Measurements from ENCODE around the gene PPIL1.
"Not testable (repeated sequence)": the region's sequence is repeated elsewhere in the genome, so short reads cannot be mapped to it uniquely, and the experiment has no call there.

Gene PPIL1

GRCh38 chr6:36817176-36817817 lies 57.3 kb downstream of the PPIL1 start:
- DNase-seq (ENCODE audit: low read depth in 2 of 2), result no peak

- no peak for DNase-seq (ENCODE audit: low read depth in 2 of 2)
These were observed 58.5 kb downstream of the PPIL1 start for GRCh38 chr6:36815962-36816735.

GRCh38 chr6:36814249-36814648 lies 60.4 kb downstream of the PPIL1 start:
- no peak for DNase-seq (ENCODE audit: low read depth in 2 of 2)

- no peak for DNase-seq (ENCODE audit: low read depth in 2 of 2)
These were observed 61.1 kb downstream of the PPIL1 start for GRCh38 chr6:36813526-36813925.

- not testable (repeated sequence) for DNase-seq (ENCODE audit: low read depth in 2 of 2)
These were observed 61.6 kb downstream of the PPIL1 start for GRCh38 chr6:36813047-36813446.

GRCh38 chr6:36809941-36810803 lies 64.4 kb downstream of the PPIL1 start:
- no peak for DNase-seq (ENCODE audit: low read depth in 2 of 2)

- no peak for DNase-seq (ENCODE audit: low read depth in 2 of 2)
These were observed 65.4 kb downstream of the PPIL1 start for GRCh38 chr6:36809156-36809555.

GRCh38 chr6:36808634-36809033 lies 66.0 kb downstream of the PPIL1 start:
- DNase-seq (ENCODE audit: low read depth in 2 of 2), result no peak

GRCh38 chr6:36807750-36808149 lies 66.9 kb downstream of the PPIL1 start:
- no peak for DNase-seq (ENCODE audit: low read depth in 2 of 2)

GRCh38 chr6:36807143-36807542 lies 67.5 kb downstream of the PPIL1 start:
- no peak for DNase-seq (ENCODE audit: low read depth in 2 of 2)

GRCh38 chr6:36805917-36806316 lies 68.7 kb downstream of the PPIL1 start:
- no peak for DNase-seq (ENCODE audit: low read depth in 2 of 2)

- DNase-seq (ENCODE audit: low read depth in 2 of 2), result no peak
These were observed 69.4 kb downstream of the PPIL1 start for GRCh38 chr6:36805096-36805797.
